Small intestine (tissue), 7 donors: ENCODE measurements around the gene STARD9. TPM values are rescaled to one million over a fixed set of nuclear protein-coding genes. Genes with fewer than 3 reads are reported as not detected.
A peak's percentile ranks its signal among the peaks of the same experiment; 100 is the strongest.

ENCODE experiments used
- DNase-seq, 2 donors: peaks; one replicate each; pipeline versions ENCODE4 v3.0.0 to v3.0.0-alpha.2; 2013
- FAIRE-seq: peaks from 2 replicates; lab custom pipeline; 2012; peaks lifted over from hg19 to GRCh38; lab: Jason Lieb, UNC
- H3K27ac ChIP-seq, 3 donors: one replicate each; pipeline ENCODE4 v1.5.1; 2013; ENCODE audit warnings: low read length in 2 of 3, mild to moderate bottlenecking in 2 of 3, control low read depth in 1 of 3, inconsistent platforms in 1 of 3, low read depth in 1 of 3, moderate library complexity in 1 of 3
- H3K27me3 ChIP-seq, 3 donors: one replicate each; pipeline ENCODE4 v1.6.1; 2013; ENCODE audit warnings: low read length in 3 of 3, inconsistent platforms in 1 of 3; ENCODE audit not compliant: control insufficient read depth in 3 of 3, insufficient read depth in 3 of 3
- H3K36me3 ChIP-seq, 3 donors: one replicate each; pipeline ENCODE4 v1.6.1; 2013; ENCODE audit warnings: low read length in 3 of 3, inconsistent platforms in 1 of 3, low read depth in 1 of 3, mild to moderate bottlenecking in 1 of 3, moderate library complexity in 1 of 3; ENCODE audit not compliant: control insufficient read depth in 3 of 3, insufficient read depth in 2 of 3
- H3K4me1 ChIP-seq, 3 donors: one replicate each; pipeline ENCODE4 v1.6.1; 2013; ENCODE audit warnings: low read length in 2 of 3, inconsistent platforms in 1 of 3, low read depth in 1 of 3, mild to moderate bottlenecking in 1 of 3, moderate library complexity in 1 of 3; ENCODE audit not compliant: control insufficient read depth in 3 of 3, insufficient read depth in 2 of 3
- H3K4me3 ChIP-seq, 3 donors: one replicate each; pipeline ENCODE4 v1.5.1; 2013; ENCODE audit warnings: low read length in 3 of 3, control low read depth in 1 of 3, inconsistent platforms in 1 of 3, low read depth in 1 of 3, mild to moderate bottlenecking in 1 of 3, moderate library complexity in 1 of 3
- H3K9me3 ChIP-seq, 2 donors: one replicate each; pipeline ENCODE4 v1.6.1; 2013; ENCODE audit warnings: low read depth in 1 of 2, low read length in 1 of 2; ENCODE audit not compliant: control insufficient read depth in 2 of 2, insufficient read depth in 1 of 2
- WGBS, 3 donors: extraction: QIAGEN DNeasy Blood & Tissue Kit; methylation state at CpG; one replicate each; pipeline ENCODE4 v1.1.7; 2013; 5-methylcytosine and 5-hydroxymethylcytosine counted together
- polyA plus RNA-seq, 4 donors: library from polyadenylated mRNA; stranded (reverse) in 3 of 4; unstranded in 1 of 4; fragments of 200-250 nt in 3 of 4; fragments of 120-200 nt in 1 of 4; gene quantifications; one replicate each; pipeline versions ENCODE4 v1.2.1 to v1.2.3, GENCODE V29; 2013
- donor health status: healthy with polysubstance abuse.
- donor health status: control.
- donor health status: control.
- donor health status: Bipolar disorder and iron deficiency.
- donor health status: healthy.

The STARD9 gene
- polyA plus RNA-seq, 4 donors = under 0.01 to 5.0 (median 1.9) TPM

DNA sequence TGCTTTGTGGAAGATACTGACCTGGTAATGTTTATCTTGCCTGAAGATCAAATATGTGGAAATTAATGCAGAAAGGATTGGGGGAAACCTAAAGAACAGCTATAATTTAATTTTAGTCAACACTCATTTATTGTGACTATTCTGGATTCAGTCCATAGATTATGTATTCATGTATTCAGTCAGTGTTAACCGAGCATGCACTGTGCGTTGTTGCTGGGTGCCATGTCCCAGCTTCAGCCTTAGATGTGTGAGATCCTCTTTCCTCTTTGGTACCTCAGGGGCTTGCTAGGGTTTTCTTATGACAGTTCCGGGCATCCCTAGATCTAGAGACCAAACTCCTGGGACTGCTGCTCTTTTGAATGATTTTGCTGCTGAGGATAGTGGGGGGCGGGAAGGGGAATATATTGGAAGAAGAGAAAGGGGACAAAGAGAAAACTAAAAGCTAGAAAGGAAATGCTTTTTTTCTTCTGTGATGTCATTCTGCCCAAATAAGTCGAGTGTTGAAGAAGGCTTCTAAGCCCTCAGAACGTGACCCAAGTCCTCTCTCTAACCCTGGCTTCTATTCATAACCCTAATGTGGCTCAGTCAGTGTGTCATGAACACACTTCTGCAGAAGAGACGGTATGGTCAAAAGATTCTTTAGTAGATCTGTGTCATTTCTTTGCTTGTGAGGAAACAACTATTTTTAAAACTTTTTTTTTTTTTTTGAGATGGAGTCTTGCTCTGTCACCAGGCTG is 33.5 kb downstream of the STARD9 start:
- Histone ChIP-seq H3K9me3 (no peaks in the 10 kb centered on the region), H3K27me3 (no peaks in the 10 kb centered on the region), H3K27ac (no peak overlapping the region), H3K4me3 (no peak overlapping the region), H3K36me3 (no peaks in the 10 kb centered on the region), H3K4me1 (peaks cover 0 to 3% (median 0%) of the 10 kb centered on the region in 3 donors)
- no peak for FAIRE-seq
- DNase-seq = no peak
- WGBS, 3 donors = 60 to 78% (median 61%) methylated on average over 7 of the region's 7 CpGs

DNA sequence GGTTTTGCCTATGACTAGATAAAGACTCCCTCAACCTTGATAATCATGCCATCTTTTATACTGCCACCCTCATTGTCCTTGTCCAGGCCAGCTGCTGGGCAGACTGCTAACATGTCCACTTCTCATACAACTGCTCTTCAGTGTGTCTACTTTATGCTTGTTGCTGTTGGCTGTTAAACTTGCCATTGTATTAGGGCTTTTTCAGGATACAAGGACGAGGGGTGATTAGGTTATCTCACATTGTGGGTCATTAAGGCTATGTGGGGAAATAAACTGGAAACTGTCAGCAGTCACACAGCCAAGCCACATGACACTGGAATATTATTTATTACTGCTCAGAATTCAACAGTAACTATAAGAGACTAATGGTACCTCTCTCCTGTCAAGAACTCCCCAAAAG is 36.1 kb downstream of the STARD9 start:
- no peaks in the 10 kb centered on the region for H3K36me3 ChIP-seq
- H3K27me3 ChIP-seq = no peaks in the 10 kb centered on the region
- no peak for FAIRE-seq
- 48 to 57% (median 54%) methylated on average over 1 of the region's 1 CpG for WGBS, 3 donors
- no peak overlapping the region for H3K27ac ChIP-seq
- no peaks in the 10 kb centered on the region for H3K9me3 ChIP-seq
- no peaks in the 10 kb centered on the region for H3K4me1 ChIP-seq
- no peak for DNase-seq
- no peak overlapping the region for H3K4me3 ChIP-seq

DNA sequence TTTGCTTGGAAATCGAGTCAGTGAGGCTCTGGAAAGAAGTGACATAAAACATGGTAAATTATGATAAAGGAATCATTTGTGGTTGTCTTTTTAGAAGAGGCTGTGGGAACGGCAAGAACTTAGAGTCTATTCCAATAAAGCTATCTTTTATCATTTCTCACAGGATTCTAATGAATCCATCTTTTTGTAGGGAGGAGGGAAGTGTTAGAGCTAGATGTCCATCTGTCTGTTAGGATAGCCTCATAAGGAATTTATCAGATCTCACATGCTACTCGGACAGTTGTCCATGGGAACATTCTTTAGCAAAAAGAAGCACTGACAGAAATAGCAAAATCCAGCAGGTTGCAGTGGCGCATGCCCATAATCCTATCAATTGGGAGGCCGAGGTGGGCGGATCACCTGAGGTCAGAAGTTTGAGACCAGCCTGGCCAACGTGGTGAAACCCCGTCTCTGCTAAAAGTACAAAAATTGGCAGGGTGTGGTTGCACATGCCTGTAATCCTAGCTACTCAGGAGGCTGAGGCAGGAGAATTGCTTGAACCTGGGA is 37.0 kb downstream of the STARD9 start:
- Histone ChIP-seq H3K27ac (no peak overlapping the region), H3K27me3 (no peaks in the 10 kb centered on the region), H3K36me3 (no peaks in the 10 kb centered on the region), H3K4me3 (no peak overlapping the region), H3K4me1 (no peaks in the 10 kb centered on the region), H3K9me3 (no peaks in the 10 kb centered on the region)
- DNase-seq = no peak
- 86 to 87% (median 87%) methylated on average over 8 of the region's 8 CpGs for WGBS, 3 donors
- FAIRE-seq = no peak

DNA sequence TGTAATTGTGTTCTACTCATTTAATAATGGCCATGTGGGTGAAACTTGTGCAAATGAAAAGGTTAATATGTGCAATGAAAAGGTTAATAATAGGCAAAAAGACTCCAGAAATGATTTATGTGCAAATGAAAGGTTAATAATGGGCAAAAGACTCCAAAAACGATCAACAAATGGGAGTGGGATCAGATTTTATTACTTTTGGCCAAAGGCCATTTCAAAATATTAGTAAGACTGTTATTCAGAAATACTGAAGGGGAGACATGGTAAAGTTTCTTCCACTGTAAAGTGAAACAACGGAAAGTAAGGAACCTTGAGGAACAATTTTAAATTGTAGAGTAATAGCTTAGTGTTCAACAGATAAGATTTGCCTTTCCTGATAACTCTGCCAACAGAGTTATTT is 40.7 kb downstream of the STARD9 start:
- H3K27me3 ChIP-seq = no peaks in the 10 kb centered on the region
- H3K36me3 ChIP-seq = peaks cover 0 to 3% (median 0%) of the 10 kb centered on the region in 3 donors
- no peaks in the 10 kb centered on the region for H3K9me3 ChIP-seq
- no peak for FAIRE-seq
- no peaks in the 10 kb centered on the region for H3K4me1 ChIP-seq
- no peak overlapping the region for H3K4me3 ChIP-seq
- H3K27ac ChIP-seq = no peak overlapping the region
- DNase-seq = no peak
- 17 to 35% (median 19%) methylated on average over 2 of the region's 2 CpGs for WGBS, 3 donors

DNA sequence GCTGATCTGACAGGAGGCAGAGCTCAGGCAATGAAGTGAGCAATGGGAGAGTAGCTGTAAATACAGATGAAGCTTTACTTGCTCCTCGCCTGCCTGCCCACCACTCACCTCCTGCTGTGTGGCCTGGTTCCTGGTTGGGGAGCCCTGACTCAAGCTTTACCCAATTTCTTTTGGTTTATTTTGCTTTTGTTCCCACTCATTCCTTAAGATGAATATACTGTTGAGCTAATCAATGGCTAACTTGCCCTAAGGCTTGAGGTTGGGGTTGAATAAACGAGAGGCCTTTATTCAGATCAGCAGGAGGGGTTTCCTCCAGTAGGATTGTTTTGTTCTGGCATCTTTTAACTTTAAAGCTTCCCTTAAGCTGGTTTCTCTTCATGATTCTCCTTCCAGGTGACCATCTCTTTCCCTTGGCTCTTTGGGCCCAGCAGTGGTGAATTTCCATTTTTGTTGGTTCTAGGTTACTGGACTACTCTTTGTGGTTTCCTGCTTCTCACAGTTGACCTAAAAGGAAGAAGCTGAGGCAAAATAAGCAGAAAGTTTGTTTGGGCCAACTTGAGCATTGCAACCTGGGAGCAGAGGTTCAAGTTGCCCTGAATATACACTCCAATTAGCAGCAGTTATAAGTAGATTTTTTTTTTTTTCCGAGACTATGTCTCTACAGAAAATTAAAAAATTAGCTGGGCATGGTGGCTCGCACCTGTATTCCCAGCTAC is 44.4 kb downstream of the STARD9 start:
- Histone ChIP-seq H3K27me3 (no peaks in the 10 kb centered on the region), H3K4me3 (no peak overlapping the region), H3K4me1 (no peaks in the 10 kb centered on the region), H3K9me3 (no peaks in the 10 kb centered on the region), H3K36me3 (peaks cover 0 to 3% (median 0%) of the 10 kb centered on the region in 3 donors), H3K27ac (no peak overlapping the region)
- 89 to 91% (median 90%) methylated on average over 4 of the region's 4 CpGs for WGBS, 3 donors
- FAIRE-seq = no peak
- no peak for DNase-seq

DNA sequence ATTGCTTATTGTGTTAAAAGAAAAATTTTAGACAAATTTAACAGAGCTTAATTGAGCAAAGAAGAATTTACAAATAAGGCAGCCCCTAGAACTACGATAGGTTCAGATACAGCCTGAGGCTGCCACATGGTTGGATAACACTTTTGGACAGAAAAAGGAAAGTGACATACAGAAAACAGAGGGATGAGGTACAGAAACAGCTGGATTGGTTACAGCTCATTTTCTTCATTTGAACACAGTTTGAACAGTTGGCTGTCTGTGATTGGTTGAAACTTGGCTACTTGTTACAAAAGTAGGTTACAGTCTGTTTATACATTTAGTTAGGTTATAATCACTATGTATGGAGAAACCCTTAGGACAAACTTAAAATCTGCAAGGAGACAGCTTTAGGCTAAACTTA is 46.0 kb downstream of the STARD9 start:
- H3K27ac ChIP-seq = no peak overlapping the region
- no peak overlapping the region for H3K4me3 ChIP-seq
- FAIRE-seq (no peak), DNase-seq (no peak)
- H3K9me3 ChIP-seq = no peaks in the 10 kb centered on the region
- H3K4me1 ChIP-seq = no peaks in the 10 kb centered on the region
- peaks cover 0 to 3% (median 0%) of the 10 kb centered on the region in 3 donors for H3K36me3 ChIP-seq
- H3K27me3 ChIP-seq = no peaks in the 10 kb centered on the region
- WGBS, 3 donors = 88 to 97% (median 95%) methylated on average over 1 of the region's 1 CpG

DNA sequence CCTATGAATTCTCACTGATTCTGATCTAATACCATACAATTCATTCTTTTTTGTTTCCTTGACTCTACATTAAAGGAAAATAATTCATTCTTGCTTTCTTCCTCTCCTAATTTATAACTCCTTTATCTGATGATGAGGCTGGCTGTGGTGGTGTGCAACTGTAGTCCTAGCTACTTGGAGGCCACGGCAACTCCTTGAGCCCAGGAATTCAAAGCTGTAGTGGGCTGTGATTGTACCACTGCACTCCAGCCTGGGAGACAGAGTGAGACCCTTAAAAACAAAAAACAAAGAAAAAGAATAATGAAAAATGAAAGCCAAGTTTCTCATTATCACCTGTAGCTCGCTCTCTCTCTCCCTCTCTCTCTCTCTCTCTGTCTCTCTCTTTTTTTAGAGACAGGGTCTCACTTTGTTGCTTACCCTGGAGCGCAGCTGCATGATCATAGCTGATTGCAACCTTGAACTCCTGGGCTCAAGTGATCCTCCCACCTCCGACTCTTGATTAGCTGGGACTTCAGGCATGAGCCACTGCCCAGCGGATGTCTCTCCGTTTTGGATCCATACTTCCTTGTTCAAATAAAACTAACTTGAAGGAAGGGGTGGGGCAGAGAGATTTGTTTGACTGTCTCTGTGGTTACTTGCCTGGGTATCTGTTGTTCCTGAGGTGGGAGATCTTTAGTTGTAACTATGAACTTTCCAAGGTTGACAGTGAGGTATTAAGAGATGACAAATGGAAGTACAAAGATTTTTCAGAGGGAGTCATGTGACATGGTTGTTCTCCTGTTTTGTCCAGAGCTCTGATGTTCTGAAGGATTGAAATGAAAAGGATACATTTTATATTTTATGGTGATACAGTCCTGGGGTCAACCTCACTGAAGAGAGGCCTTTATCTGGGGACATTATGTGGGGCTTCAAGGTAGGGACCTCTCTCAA is 46.9 kb downstream of the STARD9 start:
- Histone ChIP-seq H3K27ac (no peak overlapping the region), H3K27me3 (no peaks in the 10 kb centered on the region), H3K36me3 (peaks cover 0 to 3% (median 0%) of the 10 kb centered on the region in 3 donors), H3K4me1 (no peaks in the 10 kb centered on the region), H3K9me3 (no peaks in the 10 kb centered on the region), H3K4me3 (no peak overlapping the region)
- FAIRE-seq = no peak
- 50 to 76% (median 60%) methylated on average over 6 of the region's 6 CpGs for WGBS, 3 donors
- DNase-seq = peak; percentile 27 to 32

DNA sequence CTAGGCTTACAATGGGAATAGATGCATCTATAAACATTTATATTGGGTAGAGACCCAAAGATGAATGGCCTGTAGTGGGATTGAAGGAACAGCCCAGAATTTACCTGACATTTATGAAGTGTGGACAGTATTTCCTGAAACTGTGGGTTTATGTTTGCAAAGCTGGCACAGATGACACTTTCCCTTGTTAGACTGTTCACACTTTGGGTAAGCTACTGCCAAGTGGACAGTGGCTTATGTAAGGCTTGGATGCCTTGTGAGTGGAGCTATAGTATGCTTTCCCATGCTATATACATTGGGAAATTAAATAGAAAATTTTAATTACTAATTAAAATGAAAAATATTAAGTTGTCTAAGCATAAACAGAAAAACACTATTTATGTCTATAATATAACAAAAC is 48.5 kb downstream of the STARD9 start:
- DNase-seq (no peak), FAIRE-seq (no peak)
- H3K9me3 ChIP-seq = no peaks in the 10 kb centered on the region

More for the DNA sequence above, 48.5 kb downstream of the STARD9 start:
- Histone ChIP-seq H3K27ac (no peak overlapping the region), H3K4me1 (no peaks in the 10 kb centered on the region), H3K36me3 (no peaks in the 10 kb centered on the region), H3K27me3 (no peaks in the 10 kb centered on the region), H3K4me3 (no peak overlapping the region)
